BJ (cell line): ENCODE data around the gene CAPG. TPM values are rescaled to one million over a fixed set of nuclear protein-coding genes. Genes with fewer than 3 reads are reported as not detected.

ENCODE experiments used
- CTCF ChIA-PET: fragments of 350-600 bp; formaldehyde crosslinking; extraction: SDS; loops from one replicate; lab custom pipeline; 2021; ENCODE audit warnings: antibody characterized with exemption, inconsistent platforms; lab: Yijun Ruan, JAX
- POLR2A ChIA-PET: fragments of 300-600 bp; sonication (Branson Sonifier 250); formaldehyde crosslinking; extraction: SDS; loops from one replicate; lab custom pipeline; 2021; ENCODE audit warnings: antibody characterized with exemption; lab: Charles Lee
- DNase-seq: peaks from one replicate; pipeline ENCODE4 v3.0.0-alpha.2; 2011; ENCODE audit warnings: low read depth
- H3K27me3 ChIP-seq: 2 replicates; pipeline ENCODE4 v1.6.0; 2011; ENCODE audit warnings: low read length; ENCODE audit not compliant: control insufficient read depth, insufficient read depth
- H3K36me3 ChIP-seq: 2 replicates; pipeline ENCODE4 v1.5.1; 2011; ENCODE audit warnings: low read length; ENCODE audit not compliant: control insufficient read depth, insufficient read depth
- H3K4me3 ChIP-seq: 2 replicates; pipeline ENCODE4 v1.5.1; 2011; ENCODE audit warnings: low read depth, mild to moderate bottlenecking, control low read depth, low read length
- CTCF ChIP-seq: IDR thresholded peaks from 2 replicates; pipeline ENCODE4 v1.5.1; 2011; ENCODE audit warnings: low read depth, mild to moderate bottlenecking, control low read depth, inconsistent platforms, low read length, moderate library complexity; ENCODE audit not compliant: insufficient read depth
- polyA plus RNA-seq: library from polyadenylated mRNA; depleted of rRNA; stranded (reverse); fragments of >200 nt; gene quantifications from 2 replicates; pipeline ENCODE4 v1.2.3, GENCODE V29; 2011

CAPG gene
- polyA plus RNA-seq, 1 experiment = 135 TPM

GRCh38 chr2:85448461-85449213, 38.5 kb upstream of the CAPG start:
- H3K4me3 ChIP-seq = no peak overlapping the region
- no peaks in the 10 kb centered on the region for H3K27me3 ChIP-seq
- TF ChIP-seq CTCF = no peak
- ChIA-PET CTCF (no interaction called here), POLR2A (no interaction called here)
- no peak for DNase-seq
- no peaks in the 10 kb centered on the region for H3K36me3 ChIP-seq

- H3K27me3 ChIP-seq = no peaks in the 10 kb centered on the region
- H3K4me3 ChIP-seq = no peak overlapping the region
- H3K36me3 ChIP-seq = no peaks in the 10 kb centered on the region
- DNase-seq = no peak
- TF ChIP-seq CTCF = no peak
- POLR2A ChIA-PET = interaction anchor here (2.5 kb wide), 1 partner anchor 92 kb away, joined by 9 read pairs; the partner anchor contains the start of gene MAT2A
- CTCF ChIA-PET = no interaction called here
These were observed 37.0 kb upstream of the CAPG start for GRCh38 chr2:85447222-85447585.

- DNase-seq = no peak
- no peaks in the 10 kb centered on the region for H3K36me3 ChIP-seq
- TF ChIP-seq CTCF = no peak
- ChIA-PET CTCF (interaction anchor here (0.6 to 1.4 kb wide), 5 partner anchors 9 to 431 kb away, joined by 3 to 5 read pairs (median 4); partner anchors contain the start of gene MAT2A), POLR2A (interaction anchor here (2.5 kb wide), 1 partner anchor 92 kb away, joined by 9 read pairs; the partner anchor contains the start of gene MAT2A)
- H3K4me3 ChIP-seq = no peak overlapping the region
- H3K27me3 ChIP-seq = no peaks in the 10 kb centered on the region
These were observed 36.4 kb upstream of the CAPG start for GRCh38 chr2:85446296-85447221.

- Histone ChIP-seq H3K27me3 (no peaks in the 10 kb centered on the region; the same call in 1 of the 2 replicates), H3K36me3 (no peaks in the 10 kb centered on the region), H3K4me3 (no peak overlapping the region)
- peak; percentile 49 for DNase-seq
- CTCF ChIA-PET = interaction anchor here (0.6 to 1.4 kb wide), 5 partner anchors 10 to 430 kb away, joined by 3 to 5 read pairs (median 4); partner anchors contain the start of gene MAT2A
- POLR2A ChIA-PET = interaction anchor here (0.8 to 2.5 kb wide), 2 partner anchors 8 to 93 kb away, joined by 4 to 9 read pairs; partner anchors contain the start of gene MAT2A
- no peak for TF ChIP-seq CTCF
These were observed 35.4 kb upstream of the CAPG start for GRCh38 chr2:85445316-85446295.
